Esophagus muscularis mucosa (tissue), 3 donors: ENCODE data around the gene GTF2F2.

Source experiments
- POLR2A ChIP-seq: fragments of 450-650 bp; IDR thresholded peaks from one replicate; pipeline ENCODE4 v1.6.1; 2017; ENCODE audit warnings: antibody characterized with exemption, moderate library complexity, mild to moderate bottlenecking, low read depth
- TF ChIP-seq, protein P1 (sequence below), 3 experiments: fragments of 200-600 bp in 2 of 3; fragments of 450-650 bp in 1 of 3; sonication (generic) in 2 of 3; IDR thresholded peaks; one replicate each; pipeline ENCODE4 v1.5.1; 2017 to 2019; ENCODE audit warnings: antibody characterized with exemption in 3 of 3, mild to moderate bottlenecking in 2 of 3, moderate library complexity in 1 of 3

DNA sequence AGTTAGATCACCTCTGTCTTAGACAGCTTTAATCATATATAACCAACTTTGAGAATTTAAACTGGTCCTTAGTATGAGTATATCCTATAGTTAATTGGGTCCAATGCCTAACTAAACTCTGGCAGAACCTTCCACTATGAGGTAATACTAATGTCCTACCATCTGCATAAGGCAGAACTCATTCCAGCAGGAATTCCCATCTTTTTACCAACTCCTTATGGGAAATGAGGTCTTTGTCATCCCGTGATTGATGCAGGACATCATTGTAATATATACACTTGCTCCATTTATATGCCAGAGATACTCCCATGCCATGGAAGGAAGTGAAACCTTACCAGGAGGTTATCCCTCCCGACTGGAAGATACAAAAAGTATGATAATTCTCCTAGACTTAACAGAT is 77.7 kb downstream of the GTF2F2 start:
- TF ChIP-seq, protein P1, sequence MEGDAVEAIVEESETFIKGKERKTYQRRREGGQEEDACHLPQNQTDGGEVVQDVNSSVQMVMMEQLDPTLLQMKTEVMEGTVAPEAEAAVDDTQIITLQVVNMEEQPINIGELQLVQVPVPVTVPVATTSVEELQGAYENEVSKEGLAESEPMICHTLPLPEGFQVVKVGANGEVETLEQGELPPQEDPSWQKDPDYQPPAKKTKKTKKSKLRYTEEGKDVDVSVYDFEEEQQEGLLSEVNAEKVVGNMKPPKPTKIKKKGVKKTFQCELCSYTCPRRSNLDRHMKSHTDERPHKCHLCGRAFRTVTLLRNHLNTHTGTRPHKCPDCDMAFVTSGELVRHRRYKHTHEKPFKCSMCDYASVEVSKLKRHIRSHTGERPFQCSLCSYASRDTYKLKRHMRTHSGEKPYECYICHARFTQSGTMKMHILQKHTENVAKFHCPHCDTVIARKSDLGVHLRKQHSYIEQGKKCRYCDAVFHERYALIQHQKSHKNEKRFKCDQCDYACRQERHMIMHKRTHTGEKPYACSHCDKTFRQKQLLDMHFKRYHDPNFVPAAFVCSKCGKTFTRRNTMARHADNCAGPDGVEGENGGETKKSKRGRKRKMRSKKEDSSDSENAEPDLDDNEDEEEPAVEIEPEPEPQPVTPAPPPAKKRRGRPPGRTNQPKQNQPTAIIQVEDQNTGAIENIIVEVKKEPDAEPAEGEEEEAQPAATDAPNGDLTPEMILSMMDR (IDR thresholded peaks at IDR 0.05), result no peak
- no peak for TF ChIP-seq POLR2A
